GM21786 (cell line): ENCODE data around the gene ST8SIA3.

Experiments used
- ATAC-seq: cut with Tn5 transposase; IDR thresholded peaks from one replicate; pipeline ENCODE4 v1.9.1; 2021; ENCODE audit not compliant: unreplicated experiment

The ST8SIA3 gene, protein sequence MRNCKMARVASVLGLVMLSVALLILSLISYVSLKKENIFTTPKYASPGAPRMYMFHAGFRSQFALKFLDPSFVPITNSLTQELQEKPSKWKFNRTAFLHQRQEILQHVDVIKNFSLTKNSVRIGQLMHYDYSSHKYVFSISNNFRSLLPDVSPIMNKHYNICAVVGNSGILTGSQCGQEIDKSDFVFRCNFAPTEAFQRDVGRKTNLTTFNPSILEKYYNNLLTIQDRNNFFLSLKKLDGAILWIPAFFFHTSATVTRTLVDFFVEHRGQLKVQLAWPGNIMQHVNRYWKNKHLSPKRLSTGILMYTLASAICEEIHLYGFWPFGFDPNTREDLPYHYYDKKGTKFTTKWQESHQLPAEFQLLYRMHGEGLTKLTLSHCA

DNA sequence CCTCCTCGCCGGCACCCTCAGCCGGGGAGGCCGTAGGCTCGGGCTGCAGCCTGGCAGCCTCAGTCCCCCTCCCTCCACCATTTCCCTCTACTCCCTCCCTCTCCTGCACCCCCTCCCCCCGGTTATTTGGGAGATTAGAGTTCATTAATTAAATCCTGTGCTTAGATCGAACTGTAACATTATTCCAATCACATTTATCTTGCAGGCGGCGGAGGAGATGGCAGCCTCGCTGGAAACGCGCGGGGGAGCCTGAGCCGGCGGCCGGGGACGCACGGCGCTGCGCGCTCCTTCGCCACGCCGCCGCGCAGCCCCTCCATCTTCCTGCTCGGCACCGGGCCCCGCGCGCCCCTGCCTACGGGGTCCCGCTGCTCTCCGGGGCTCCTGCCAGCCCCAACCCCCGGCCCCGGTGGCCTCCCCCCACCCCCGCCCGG lies at the start of gene ST8SIA3:
Gene ST8SIA3 (plus strand): TSS at position 287 of the 431 bp plus-strand sequence. CDS start 290 bp downstream, outside the sequence.
- ATAC-seq = no peak

GRCh38 chr18:57311472-57311871 lies 40.9 kb upstream of the ST8SIA3 start:
- ATAC-seq = no peak

GRCh38 chr18:57312346-57313144 lies 39.8 kb upstream of the ST8SIA3 start:
- ATAC-seq = no peak

- no peak for ATAC-seq
These were observed 31.8 kb upstream of the ST8SIA3 start for GRCh38 chr18:57320603-57321002.

GRCh38 chr18:57325491-57326166 lies 26.7 kb upstream of the ST8SIA3 start:
- ATAC-seq = no peak

DNA sequence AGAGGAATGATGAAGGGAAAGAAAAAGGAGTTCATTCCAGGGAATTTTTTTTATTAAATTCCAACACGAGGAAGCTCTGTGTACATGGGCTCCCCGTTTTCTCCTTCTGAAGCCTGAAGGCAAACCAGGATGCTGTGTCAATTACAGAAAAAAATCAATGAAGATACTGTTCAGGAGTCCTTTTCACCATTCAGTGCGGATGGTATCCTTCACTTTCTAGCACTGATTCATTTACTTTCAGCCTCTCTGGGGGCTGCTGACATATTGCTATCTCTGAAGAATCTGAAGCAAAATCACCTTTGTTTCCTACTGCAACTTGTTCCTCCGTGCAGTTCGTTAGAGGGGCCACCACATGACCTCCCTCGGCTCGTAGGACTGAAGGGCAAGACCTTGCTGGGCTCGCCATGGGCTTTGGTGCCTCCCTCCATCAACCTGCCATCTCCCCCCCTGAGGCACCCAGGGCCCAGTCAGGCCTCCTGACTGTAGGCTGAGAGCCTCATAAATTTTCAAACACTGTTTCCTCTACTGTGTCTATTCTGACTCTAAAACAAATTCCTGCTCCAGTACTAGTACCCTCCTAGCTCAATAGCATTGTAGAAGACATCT lies 25.5 kb upstream of the ST8SIA3 start:
- ATAC-seq = no peak

DNA sequence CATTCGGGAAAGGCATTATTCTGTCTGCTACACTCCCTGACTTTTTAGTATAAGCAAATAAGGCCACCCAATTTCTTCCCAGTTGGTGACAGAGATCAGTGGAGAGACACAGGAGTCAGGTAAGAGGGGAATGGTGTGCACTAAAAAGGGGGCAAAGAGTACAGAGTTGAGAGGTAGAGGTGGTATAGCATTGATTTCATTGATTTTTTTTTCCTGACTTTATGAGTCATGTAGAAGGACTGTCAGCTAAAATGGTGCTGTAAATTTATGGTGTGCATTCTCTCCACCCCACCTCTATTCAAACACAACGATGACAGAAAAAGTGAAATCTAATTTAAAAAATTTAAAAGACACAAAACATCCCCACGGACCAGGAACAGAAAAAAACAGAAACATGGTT lies 23.7 kb upstream of the ST8SIA3 start:
- no peak for ATAC-seq

GRCh38 chr18:57329856-57330255 lies 22.5 kb upstream of the ST8SIA3 start:
- no peak for ATAC-seq

- ATAC-seq = no peak
These were observed 20.6 kb upstream of the ST8SIA3 start for GRCh38 chr18:57331718-57332117.

DNA sequence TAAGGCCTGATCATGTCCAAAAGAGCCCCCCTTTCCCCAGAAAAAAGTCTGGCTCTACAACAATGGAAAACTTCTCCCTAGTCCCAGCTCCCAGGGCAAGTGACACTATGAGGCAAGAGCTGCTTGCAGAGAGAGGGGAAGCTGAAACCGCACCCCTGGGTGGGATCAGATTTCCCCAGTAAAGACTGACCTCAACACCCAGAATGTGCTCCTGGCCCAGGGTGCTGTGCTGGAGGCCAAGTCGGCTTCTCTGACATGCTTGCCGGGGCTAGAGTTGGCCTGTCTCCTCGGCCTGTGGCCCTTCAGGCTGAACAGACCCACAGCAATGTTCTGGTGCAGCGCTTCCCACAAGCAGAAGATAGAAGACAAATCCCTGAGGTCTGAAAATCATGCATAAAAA lies 18.4 kb upstream of the ST8SIA3 start:
- ATAC-seq = no peak

DNA sequence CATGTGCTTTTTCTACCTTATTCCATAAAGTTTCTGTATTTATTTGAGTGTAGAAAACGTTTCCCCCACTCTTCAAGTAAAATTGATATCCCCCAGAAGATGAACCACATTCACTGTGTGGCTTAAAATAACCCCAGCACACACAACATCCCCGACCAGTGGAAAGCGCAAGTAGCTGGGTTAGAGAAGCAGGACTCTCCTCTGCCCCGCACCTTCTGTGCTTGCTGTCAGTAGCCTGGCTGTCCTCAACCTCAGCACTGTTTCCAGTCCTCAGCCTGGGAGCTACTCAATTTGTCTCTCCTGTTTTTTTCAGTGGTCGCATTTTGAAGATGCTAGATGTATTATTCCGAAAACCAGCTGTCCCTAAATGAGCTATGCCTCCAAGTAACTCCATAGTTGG lies 18.0 kb upstream of the ST8SIA3 start:
- ATAC-seq = no peak

DNA sequence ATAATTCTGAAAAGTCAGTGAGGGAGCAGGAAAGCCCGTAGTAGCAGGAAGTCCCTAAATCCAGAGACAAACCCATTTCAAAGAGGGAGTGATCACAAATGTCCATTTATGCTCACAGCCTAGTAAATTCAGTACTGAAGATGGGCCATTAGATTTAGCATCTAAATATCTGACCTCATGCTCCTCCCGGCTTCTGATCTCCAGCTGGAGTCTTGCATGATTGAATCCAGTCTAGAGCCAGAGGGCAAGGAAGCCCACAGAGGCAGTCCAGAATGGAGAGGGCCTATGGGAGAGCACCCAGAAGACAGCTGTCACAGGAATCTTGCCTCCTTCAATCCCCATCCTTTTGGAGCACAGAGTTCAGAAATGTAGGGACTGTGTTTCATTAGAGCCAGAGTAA lies 16.0 kb upstream of the ST8SIA3 start:
- ATAC-seq = no peak

DNA sequence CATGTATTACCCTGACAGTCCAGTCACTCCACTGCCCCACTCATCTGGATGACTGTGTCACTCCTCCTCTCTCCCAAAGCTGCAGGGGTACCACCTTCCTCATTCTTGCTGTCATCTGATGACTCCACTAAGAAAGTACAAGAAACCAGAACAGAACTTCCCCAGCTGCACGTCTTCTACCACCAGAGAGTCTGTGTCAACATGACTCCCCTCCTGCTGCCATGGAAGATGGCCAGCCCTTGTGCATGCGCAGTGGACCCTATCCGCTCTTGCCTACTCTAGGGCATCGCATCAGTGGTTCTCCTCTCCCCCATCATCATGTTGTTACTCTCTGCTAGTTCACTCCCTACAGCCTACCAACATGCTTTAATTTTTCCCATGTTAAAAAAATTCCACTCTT lies 14.5 kb upstream of the ST8SIA3 start:
- no peak for ATAC-seq

GRCh38 chr18:57343833-57344232 lies 8.5 kb upstream of the ST8SIA3 start:
- ATAC-seq = no peak

GRCh38 chr18:57346876-57347275 lies 5.5 kb upstream of the ST8SIA3 start:
- no peak for ATAC-seq

GRCh38 chr18:57347784-57348183 lies 4.6 kb upstream of the ST8SIA3 start:
- no peak for ATAC-seq

DNA sequence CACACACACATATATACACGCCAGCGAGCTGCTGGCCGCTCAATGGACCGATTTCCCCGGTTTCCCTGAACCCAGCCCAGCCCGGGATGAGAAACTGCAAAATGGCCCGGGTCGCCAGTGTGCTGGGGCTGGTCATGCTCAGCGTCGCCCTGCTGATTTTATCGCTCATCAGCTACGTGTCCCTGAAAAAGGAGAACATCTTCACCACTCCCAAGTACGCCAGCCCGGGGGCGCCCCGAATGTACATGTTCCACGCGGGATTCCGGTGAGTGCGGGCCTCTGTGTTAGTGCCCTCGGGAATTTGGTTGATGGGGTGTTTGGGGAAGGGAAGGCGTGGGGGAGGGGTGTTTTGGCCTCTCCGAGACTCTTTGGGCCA lies 392 bp downstream of the ST8SIA3 start:
- no peak for ATAC-seq

- no peak for ATAC-seq
These were observed 981 bp downstream of the ST8SIA3 start for GRCh38 chr18:57353137-57353939.

- ATAC-seq = no peak
These were observed 1.6 kb downstream of the ST8SIA3 start for GRCh38 chr18:57353940-57354461.

GRCh38 chr18:57359433-57359832 lies 7.1 kb downstream of the ST8SIA3 start:
- no peak for ATAC-seq
